Neural progenitor cell (in vitro differentiated cells): ENCODE results near the gene TNFRSF19.
A peak's percentile ranks its signal among the peaks of the same experiment; 100 is the strongest.

Experiments used
- EZH2phosphoT487 ChIP-seq: fragments of 200-600 bp; sonication (generic); IDR thresholded peaks from 2 replicates; pipeline ENCODE4 v1.6.1; 2017; ENCODE audit warnings: antibody characterized with exemption
- TF ChIP-seq, protein P1 (sequence below): fragments of 200-600 bp; sonication (generic); IDR thresholded peaks from 2 replicates; pipeline ENCODE4 v1.5.1; 2017; ENCODE audit warnings: antibody characterized with exemption, mild to moderate bottlenecking

DNA sequence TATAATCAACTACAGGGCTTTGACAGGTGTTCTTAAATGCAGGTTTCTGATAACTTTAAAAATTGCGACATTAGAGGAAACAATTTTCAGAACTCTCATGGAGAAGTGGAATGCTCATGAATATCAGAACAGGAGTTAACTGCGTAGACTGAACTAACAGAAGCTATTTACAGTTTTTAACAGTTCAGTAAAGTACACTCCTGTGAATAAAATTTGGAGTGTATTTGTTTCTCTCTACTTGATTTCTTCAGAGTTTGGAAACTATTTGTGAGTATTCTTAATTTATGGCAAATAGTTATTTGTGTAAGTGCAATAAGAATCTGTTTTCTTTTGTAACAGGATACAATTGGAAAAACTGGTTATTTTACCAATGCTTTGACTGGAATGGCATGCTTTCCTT, 114.4 kb downstream of the TNFRSF19 start:
- TF ChIP-seq, protein P1, sequence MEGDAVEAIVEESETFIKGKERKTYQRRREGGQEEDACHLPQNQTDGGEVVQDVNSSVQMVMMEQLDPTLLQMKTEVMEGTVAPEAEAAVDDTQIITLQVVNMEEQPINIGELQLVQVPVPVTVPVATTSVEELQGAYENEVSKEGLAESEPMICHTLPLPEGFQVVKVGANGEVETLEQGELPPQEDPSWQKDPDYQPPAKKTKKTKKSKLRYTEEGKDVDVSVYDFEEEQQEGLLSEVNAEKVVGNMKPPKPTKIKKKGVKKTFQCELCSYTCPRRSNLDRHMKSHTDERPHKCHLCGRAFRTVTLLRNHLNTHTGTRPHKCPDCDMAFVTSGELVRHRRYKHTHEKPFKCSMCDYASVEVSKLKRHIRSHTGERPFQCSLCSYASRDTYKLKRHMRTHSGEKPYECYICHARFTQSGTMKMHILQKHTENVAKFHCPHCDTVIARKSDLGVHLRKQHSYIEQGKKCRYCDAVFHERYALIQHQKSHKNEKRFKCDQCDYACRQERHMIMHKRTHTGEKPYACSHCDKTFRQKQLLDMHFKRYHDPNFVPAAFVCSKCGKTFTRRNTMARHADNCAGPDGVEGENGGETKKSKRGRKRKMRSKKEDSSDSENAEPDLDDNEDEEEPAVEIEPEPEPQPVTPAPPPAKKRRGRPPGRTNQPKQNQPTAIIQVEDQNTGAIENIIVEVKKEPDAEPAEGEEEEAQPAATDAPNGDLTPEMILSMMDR, result peak; percentile 19
- no peak for TF ChIP-seq EZH2phosphoT487
